ENCODE data around the gene YBX1. TPM values are rescaled to one million over a fixed set of nuclear protein-coding genes. Genes with fewer than 3 reads are reported as not detected.

The YBX1 gene
- total RNA-seq, 1 experiment from 2014 or later, result 1,098 TPM

GRCh38 chr1:42675467-42675866 lies 6.8 kb upstream of the YBX1 start:
- no peak for DNase-seq (ENCODE audit: low spot score)
- TF ChIP-seq CBFB (CRISPR knock-in tag; IDR thresholded peaks at IDR 0.05; ENCODE audit: low read depth) (no peak), ZMAT4 (CRISPR knock-in tag; IDR thresholded peaks at IDR 0.05) (no peak), ATF6 (CRISPR knock-in tag; IDR thresholded peaks at IDR 0.05) (no peak), ZNF396 (CRISPR knock-in tag; IDR thresholded peaks at IDR 0.05; ENCODE audit: borderline replicate concordance) (no peak), OVOL2 (CRISPR knock-in tag; IDR thresholded peaks at IDR 0.05; ENCODE audit: borderline replicate concordance) (no peak), MXD4 (CRISPR knock-in tag; IDR thresholded peaks at IDR 0.05; ENCODE audit: borderline replicate concordance) (no peak), CREB1 (CRISPR knock-in tag; IDR thresholded peaks at IDR 0.05) (no peak), MLX (CRISPR knock-in tag; IDR thresholded peaks at IDR 0.05) (no peak), JUN (CRISPR knock-in tag; IDR thresholded peaks at IDR 0.05) (no peak)
- Mint-ChIP-seq H3K36me3 (peaks cover 29% of the 10 kb centered on the region), H3K27me3 (ENCODE audit: low read depth) (no peaks in the 10 kb centered on the region), H3K4me3 (no peak overlapping the region), H3K27ac (no peak overlapping the region), H3K4me1 (peaks cover 6% of the 10 kb centered on the region), H3K9me3 (no peaks in the 10 kb centered on the region)
- POLR2A ChIA-PET, result no interaction called here
- CTCF ChIA-PET, result no interaction called here
- ATAC-seq, result no peak

- Mint-ChIP-seq H3K4me1 (peaks cover 11% of the 10 kb centered on the region), H3K27me3 (ENCODE audit: low read depth) (no peaks in the 10 kb centered on the region), H3K9me3 (no peaks in the 10 kb centered on the region), H3K27ac (no peak overlapping the region), H3K36me3 (peaks cover 28% of the 10 kb centered on the region), H3K4me3 (no peak overlapping the region)
- TF ChIP-seq HMGXB4 (CRISPR knock-in tag; IDR thresholded peaks at IDR 0.05) (no peak), JAZF1 (CRISPR knock-in tag; IDR thresholded peaks at IDR 0.05) (no peak), OVOL2 (CRISPR knock-in tag; IDR thresholded peaks at IDR 0.05; ENCODE audit: borderline replicate concordance) (no peak), ERG (CRISPR knock-in tag; IDR thresholded peaks at IDR 0.05) (no peak), AR (CRISPR knock-in tag; IDR thresholded peaks at IDR 0.05) (no peak), ZBTB21 (CRISPR knock-in tag; IDR thresholded peaks at IDR 0.05; ENCODE audit: borderline replicate concordance) (no peak), E2F1 (CRISPR knock-in tag; IDR thresholded peaks at IDR 0.05) (no peak), KAT7 (CRISPR knock-in tag; IDR thresholded peaks at IDR 0.05; ENCODE audit: borderline replicate concordance) (no peak), JUN (CRISPR knock-in tag; IDR thresholded peaks at IDR 0.05) (no peak), ATF3 (CRISPR knock-in tag; conservative IDR thresholded peaks at IDR 0.05) (no peak)
- DNase-seq (ENCODE audit: low spot score) (no peak), ATAC-seq (no peak)
- ChIA-PET CTCF (no interaction called here), POLR2A (interaction anchor here (0.6 kb wide), 2 partner anchors 94 to 131 kb away, joined by 3 to 8 read pairs; no protein-coding TSS in a partner anchor)
Observed at GRCh38 chr1:42676534-42677087, 5.6 kb upstream of the YBX1 start.
